ENCODE results near the gene ANTKMT.
A peak's percentile ranks its signal among the peaks of the same experiment; 100 is the strongest.

The ANTKMT gene

GRCh38 chr16:720990-721764 is at the start of gene ANTKMT:
Gene ANTKMT (plus strand): TSS chr16:721146. CDS start chr16:721275, 129 bp downstream.
- peak; percentile 80 for DNase-seq

- no peak for DNase-seq
Observed at GRCh38 chr16:671353-672131, 49.4 kb upstream of the ANTKMT start.

GRCh38 chr16:672371-672770 is 48.6 kb upstream of the ANTKMT start:
- no peak for DNase-seq

- DNase-seq: no peak
Observed at GRCh38 chr16:672851-673250, 48.1 kb upstream of the ANTKMT start.

GRCh38 chr16:673399-673991 is 47.5 kb upstream of the ANTKMT start:
- no peak for DNase-seq

- DNase-seq: no peak
Observed at GRCh38 chr16:674214-674881, 46.6 kb upstream of the ANTKMT start.

- no peak for DNase-seq
Observed at GRCh38 chr16:674968-675883, 45.7 kb upstream of the ANTKMT start, which contains the start of gene RHBDL1. Gene RHBDL1 (plus strand): TSS chr16:675671. CDS start chr16:675791, 120 bp downstream.

GRCh38 chr16:675884-676564 is 44.9 kb upstream of the ANTKMT start:
- DNase-seq: no peak

- no peak for DNase-seq
Observed at GRCh38 chr16:676565-676902, 44.4 kb upstream of the ANTKMT start.

GRCh38 chr16:676913-677312 is 44.0 kb upstream of the ANTKMT start:
- no peak for DNase-seq

GRCh38 chr16:677316-678190 is 43.4 kb upstream of the ANTKMT start:
- no peak for DNase-seq

GRCh38 chr16:678209-678857 is 42.6 kb upstream of the ANTKMT start:
- DNase-seq: no peak

- peak; percentile 83 for DNase-seq
Observed at GRCh38 chr16:678858-679813, 41.8 kb upstream of the ANTKMT start.

GRCh38 chr16:679814-680624 is 40.9 kb upstream of the ANTKMT start, which contains the start of gene STUB1:
Gene STUB1 (plus strand): TSS chr16:680410. CDS start chr16:680526, 116 bp downstream.
- peak; percentile 95 for DNase-seq

GRCh38 chr16:680625-680945 is 40.4 kb upstream of the ANTKMT start:
- DNase-seq: no peak

GRCh38 chr16:680967-681745 is 39.8 kb upstream of the ANTKMT start:
- DNase-seq: no peak
